ENCODE measurements around the gene CBFA2T2.

CBFA2T2 gene

GRCh38 chr20:33669873-33670640, 180.2 kb downstream of the CBFA2T2 start:
- H3K4me3 ChIP-seq (ENCODE audit: insufficient read depth, low read depth, low read length, poor library complexity, severe bottlenecking): no peak overlapping the region
- H3K27me3 ChIP-seq (replicated peaks; ENCODE audit: control insufficient read depth, insufficient read depth, low read length, poor library complexity, severe bottlenecking): no peaks in the 10 kb centered on the region
- peaks cover 29% of the 10 kb centered on the region for H3K4me1 ChIP-seq (ENCODE audit: control insufficient read depth, insufficient read depth, low read length, poor library complexity, severe bottlenecking)
- H3K36me3 ChIP-seq (ENCODE audit: control insufficient read depth, insufficient read depth, low read length): no peaks in the 10 kb centered on the region
- no peak for DNase-seq
- no peak overlapping the region for H3K27ac ChIP-seq (ENCODE audit: insufficient read depth, low read length, poor library complexity, severe bottlenecking)
- no peaks in the 10 kb centered on the region for H3K9me3 ChIP-seq (ENCODE audit: control insufficient read depth, low read length)

GRCh38 chr20:33670715-33671499, 181.0 kb downstream of the CBFA2T2 start:
- H3K9me3 ChIP-seq (ENCODE audit: control insufficient read depth, low read length): no peaks in the 10 kb centered on the region
- H3K4me1 ChIP-seq (ENCODE audit: control insufficient read depth, insufficient read depth, low read length, poor library complexity, severe bottlenecking): peaks cover 29% of the 10 kb centered on the region
- H3K27ac ChIP-seq (ENCODE audit: insufficient read depth, low read length, poor library complexity, severe bottlenecking): no peak overlapping the region
- no peaks in the 10 kb centered on the region for H3K36me3 ChIP-seq (ENCODE audit: control insufficient read depth, insufficient read depth, low read length)
- DNase-seq: no peak
- H3K4me3 ChIP-seq (ENCODE audit: insufficient read depth, low read depth, low read length, poor library complexity, severe bottlenecking): no peak overlapping the region
- H3K27me3 ChIP-seq (replicated peaks; ENCODE audit: control insufficient read depth, insufficient read depth, low read length, poor library complexity, severe bottlenecking): no peaks in the 10 kb centered on the region

GRCh38 chr20:33671573-33672288, 181.8 kb downstream of the CBFA2T2 start:
- Histone ChIP-seq H3K27me3 (replicated peaks; ENCODE audit: control insufficient read depth, insufficient read depth, low read length, poor library complexity, severe bottlenecking) (no peaks in the 10 kb centered on the region), H3K27ac (ENCODE audit: insufficient read depth, low read length, poor library complexity, severe bottlenecking) (no peak overlapping the region), H3K9me3 (ENCODE audit: control insufficient read depth, low read length) (no peaks in the 10 kb centered on the region), H3K36me3 (ENCODE audit: control insufficient read depth, insufficient read depth, low read length) (no peaks in the 10 kb centered on the region), H3K4me3 (ENCODE audit: insufficient read depth, low read depth, low read length, poor library complexity, severe bottlenecking) (no peak overlapping the region), H3K4me1 (ENCODE audit: control insufficient read depth, insufficient read depth, low read length, poor library complexity, severe bottlenecking) (peaks cover 21% of the 10 kb centered on the region)
- no peak for DNase-seq

- Histone ChIP-seq H3K4me1 (ENCODE audit: control insufficient read depth, insufficient read depth, low read length, poor library complexity, severe bottlenecking) (peaks cover 19% of the 10 kb centered on the region), H3K4me3 (ENCODE audit: insufficient read depth, low read depth, low read length, poor library complexity, severe bottlenecking) (no peak overlapping the region), H3K36me3 (ENCODE audit: control insufficient read depth, insufficient read depth, low read length) (no peaks in the 10 kb centered on the region), H3K27me3 (replicated peaks; ENCODE audit: control insufficient read depth, insufficient read depth, low read length, poor library complexity, severe bottlenecking) (no peaks in the 10 kb centered on the region), H3K9me3 (ENCODE audit: control insufficient read depth, low read length) (no peaks in the 10 kb centered on the region), H3K27ac (ENCODE audit: insufficient read depth, low read length, poor library complexity, severe bottlenecking) (no peak overlapping the region)
- DNase-seq: no peak
Measured at GRCh38 chr20:33672426-33673113, 182.7 kb downstream of the CBFA2T2 start.

- Histone ChIP-seq H3K4me1 (ENCODE audit: control insufficient read depth, insufficient read depth, low read length, poor library complexity, severe bottlenecking) (peaks cover 16% of the 10 kb centered on the region), H3K9me3 (ENCODE audit: control insufficient read depth, low read length) (no peaks in the 10 kb centered on the region), H3K27me3 (replicated peaks; ENCODE audit: control insufficient read depth, insufficient read depth, low read length, poor library complexity, severe bottlenecking) (no peaks in the 10 kb centered on the region), H3K36me3 (ENCODE audit: control insufficient read depth, insufficient read depth, low read length) (no peaks in the 10 kb centered on the region), H3K4me3 (ENCODE audit: insufficient read depth, low read depth, low read length, poor library complexity, severe bottlenecking) (no peak overlapping the region), H3K27ac (ENCODE audit: insufficient read depth, low read length, poor library complexity, severe bottlenecking) (no peak overlapping the region)
- DNase-seq: no peak
Measured at GRCh38 chr20:33673114-33673409, 183.2 kb downstream of the CBFA2T2 start.

DNA sequence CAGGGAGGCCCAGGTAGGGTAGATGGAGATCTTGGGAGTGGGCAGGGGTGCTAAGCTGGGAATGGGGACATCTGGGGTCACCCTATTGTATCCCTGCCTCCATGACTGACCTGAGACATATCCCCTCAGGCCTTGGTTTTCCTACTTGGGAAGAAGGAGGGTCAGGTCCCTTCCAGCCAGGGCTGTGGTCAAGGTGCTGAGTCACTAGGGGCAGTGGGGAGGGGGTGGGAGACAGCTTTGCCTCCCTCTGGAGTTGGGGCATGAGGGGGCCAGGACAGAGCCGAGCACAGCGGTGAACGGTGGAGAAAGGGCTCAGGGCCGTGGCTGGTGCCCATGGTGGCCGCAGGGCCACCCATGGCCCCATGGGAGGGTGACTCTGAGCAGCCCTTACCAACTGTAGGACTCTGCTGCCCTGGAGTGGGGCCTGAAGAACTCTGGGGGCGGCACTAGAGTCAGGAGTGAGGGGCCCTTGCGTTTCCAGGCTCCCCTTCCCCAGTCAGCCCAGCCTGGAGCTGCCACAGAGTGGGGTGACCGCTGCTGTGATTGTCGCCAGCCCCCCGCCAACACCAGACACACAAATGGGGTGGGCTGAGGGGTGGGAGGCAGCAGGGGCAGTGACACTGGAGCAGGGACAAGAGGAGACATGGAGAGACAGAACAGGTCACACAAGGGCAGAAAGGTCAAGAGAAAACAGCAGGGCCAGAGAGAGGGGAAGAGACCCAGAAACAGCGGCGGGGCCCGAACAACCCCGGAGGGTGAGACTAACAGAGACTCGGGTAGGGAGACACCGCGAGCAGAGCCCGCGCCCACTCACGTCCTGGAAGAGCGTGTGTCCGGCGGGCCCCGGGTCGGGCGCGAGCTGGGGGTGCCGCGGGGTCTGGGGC, 183.8 kb downstream of the CBFA2T2 start:
- H3K9me3 ChIP-seq (ENCODE audit: control insufficient read depth, low read length): no peaks in the 10 kb centered on the region
- H3K27ac ChIP-seq (ENCODE audit: insufficient read depth, low read length, poor library complexity, severe bottlenecking): peak overlapping the region; percentile 23
- peaks cover 18% of the 10 kb centered on the region for H3K4me1 ChIP-seq (ENCODE audit: control insufficient read depth, insufficient read depth, low read length, poor library complexity, severe bottlenecking)
- H3K4me3 ChIP-seq (ENCODE audit: insufficient read depth, low read depth, low read length, poor library complexity, severe bottlenecking): peak overlapping the region; percentile 58
- H3K36me3 ChIP-seq (ENCODE audit: control insufficient read depth, insufficient read depth, low read length): no peaks in the 10 kb centered on the region
- no peak for DNase-seq
- no peaks in the 10 kb centered on the region for H3K27me3 ChIP-seq (replicated peaks; ENCODE audit: control insufficient read depth, insufficient read depth, low read length, poor library complexity, severe bottlenecking)

- H3K27ac ChIP-seq (ENCODE audit: insufficient read depth, low read length, poor library complexity, severe bottlenecking): peak within 1 kb of the TSS; percentile 23
- no peaks in the 10 kb centered on the region for H3K27me3 ChIP-seq (replicated peaks; ENCODE audit: control insufficient read depth, insufficient read depth, low read length, poor library complexity, severe bottlenecking)
- H3K36me3 ChIP-seq (ENCODE audit: control insufficient read depth, insufficient read depth, low read length): no peaks in the 10 kb centered on the region
- peaks cover 23% of the 10 kb centered on the region for H3K4me1 ChIP-seq (ENCODE audit: control insufficient read depth, insufficient read depth, low read length, poor library complexity, severe bottlenecking)
- no peaks in the 10 kb centered on the region for H3K9me3 ChIP-seq (ENCODE audit: control insufficient read depth, low read length)
- H3K4me3 ChIP-seq (ENCODE audit: insufficient read depth, low read depth, low read length, poor library complexity, severe bottlenecking): peak within 1 kb of the TSS; percentile 58
- peak; percentile 51 to 59 (median 52) for DNase-seq
Measured at GRCh38 chr20:33674294-33675135, 184.6 kb downstream of the CBFA2T2 start, which contains the start of gene NECAB3. NECAB3 (minus strand) TSS chr20:33674428; CDS start chr20:33674352, 76 bp downstream.

GRCh38 chr20:33675136-33675959, 185.5 kb downstream of the CBFA2T2 start:
- Histone ChIP-seq H3K9me3 (ENCODE audit: control insufficient read depth, low read length) (no peaks in the 10 kb centered on the region), H3K27me3 (replicated peaks; ENCODE audit: control insufficient read depth, insufficient read depth, low read length, poor library complexity, severe bottlenecking) (no peaks in the 10 kb centered on the region), H3K4me3 (ENCODE audit: insufficient read depth, low read depth, low read length, poor library complexity, severe bottlenecking) (no peak overlapping the region), H3K36me3 (ENCODE audit: control insufficient read depth, insufficient read depth, low read length) (no peaks in the 10 kb centered on the region), H3K27ac (ENCODE audit: insufficient read depth, low read length, poor library complexity, severe bottlenecking) (no peak overlapping the region), H3K4me1 (ENCODE audit: control insufficient read depth, insufficient read depth, low read length, poor library complexity, severe bottlenecking) (peaks cover 31% of the 10 kb centered on the region)
- DNase-seq: no peak

Measured in effector memory CD4-positive, alpha-beta T cell (primary cell).